Small intestine (tissue), 7 donors: ENCODE measurements around the gene TRAK1. TPM values are rescaled to one million over a fixed set of nuclear protein-coding genes. Genes with fewer than 3 reads are reported as not detected.

Source experiments
- DNase-seq, 2 donors: peaks; one replicate each; pipeline versions ENCODE4 v3.0.0 to v3.0.0-alpha.2; 2013
- FAIRE-seq: peaks from 2 replicates; lab custom pipeline; 2012; peaks lifted over from hg19 to GRCh38; lab: Jason Lieb, UNC
- H3K27ac ChIP-seq, 3 donors: one replicate each; pipeline ENCODE4 v1.5.1; 2013; ENCODE audit warnings: low read length in 2 of 3, mild to moderate bottlenecking in 2 of 3, control low read depth in 1 of 3, inconsistent platforms in 1 of 3, low read depth in 1 of 3, moderate library complexity in 1 of 3
- H3K27me3 ChIP-seq, 3 donors: one replicate each; pipeline ENCODE4 v1.6.1; 2013; ENCODE audit warnings: low read length in 3 of 3, inconsistent platforms in 1 of 3; ENCODE audit not compliant: control insufficient read depth in 3 of 3, insufficient read depth in 3 of 3
- H3K36me3 ChIP-seq, 3 donors: one replicate each; pipeline ENCODE4 v1.6.1; 2013; ENCODE audit warnings: low read length in 3 of 3, inconsistent platforms in 1 of 3, low read depth in 1 of 3, mild to moderate bottlenecking in 1 of 3, moderate library complexity in 1 of 3; ENCODE audit not compliant: control insufficient read depth in 3 of 3, insufficient read depth in 2 of 3
- H3K4me1 ChIP-seq, 3 donors: one replicate each; pipeline ENCODE4 v1.6.1; 2013; ENCODE audit warnings: low read length in 2 of 3, inconsistent platforms in 1 of 3, low read depth in 1 of 3, mild to moderate bottlenecking in 1 of 3, moderate library complexity in 1 of 3; ENCODE audit not compliant: control insufficient read depth in 3 of 3, insufficient read depth in 2 of 3
- H3K4me3 ChIP-seq, 3 donors: one replicate each; pipeline ENCODE4 v1.5.1; 2013; ENCODE audit warnings: low read length in 3 of 3, control low read depth in 1 of 3, inconsistent platforms in 1 of 3, low read depth in 1 of 3, mild to moderate bottlenecking in 1 of 3, moderate library complexity in 1 of 3
- H3K9me3 ChIP-seq, 2 donors: one replicate each; pipeline ENCODE4 v1.6.1; 2013; ENCODE audit warnings: low read depth in 1 of 2, low read length in 1 of 2; ENCODE audit not compliant: control insufficient read depth in 2 of 2, insufficient read depth in 1 of 2
- WGBS, 3 donors: extraction: QIAGEN DNeasy Blood & Tissue Kit; methylation state at CpG; one replicate each; pipeline ENCODE4 v1.1.7; 2013; 5-methylcytosine and 5-hydroxymethylcytosine counted together
- polyA plus RNA-seq, 4 donors: library from polyadenylated mRNA; stranded (reverse) in 3 of 4; unstranded in 1 of 4; fragments of 200-250 nt in 3 of 4; fragments of 120-200 nt in 1 of 4; gene quantifications; one replicate each; pipeline versions ENCODE4 v1.2.1 to v1.2.3, GENCODE V29; 2013
- donor health status: healthy with polysubstance abuse.
- donor health status: control.
- donor health status: control.
- donor health status: Bipolar disorder and iron deficiency.
- donor health status: healthy.

The TRAK1 gene
- polyA plus RNA-seq, 4 donors: 20.9 to 74.7 (median 39.8) TPM

GRCh38 chr3:42190701-42191442 lies 99.7 kb downstream of the TRAK1 start:
- FAIRE-seq: no peak

GRCh38 chr3:42191443-42191747 lies 100.2 kb downstream of the TRAK1 start:
- no peak overlapping the region for H3K4me3 ChIP-seq
- FAIRE-seq (no peak), DNase-seq (no peak)
- peaks cover 8 to 66% (median 21%) of the 10 kb centered on the region in 3 donors for H3K36me3 ChIP-seq
- no peak overlapping the region for H3K27ac ChIP-seq
- H3K4me1 ChIP-seq: peaks cover 0 to 18% (median 5%) of the 10 kb centered on the region in 3 donors
- WGBS, 3 donors: 75 to 80% (median 75%) methylated on average over 4 of the region's 4 CpGs
- no peaks in the 10 kb centered on the region for H3K9me3 ChIP-seq
- no peaks in the 10 kb centered on the region for H3K27me3 ChIP-seq

More at GRCh38 chr3:42190701-42191442, 99.7 kb downstream of the TRAK1 start:
- Histone ChIP-seq H3K27me3 (no peaks in the 10 kb centered on the region), H3K4me1 (peaks cover 0 to 18% (median 5%) of the 10 kb centered on the region in 3 donors), H3K36me3 (peaks cover 4 to 68% (median 21%) of the 10 kb centered on the region in 3 donors), H3K9me3 (no peaks in the 10 kb centered on the region), H3K4me3 (no peak overlapping the region), H3K27ac (peak overlapping the region in 1 of 3 donors; percentile 16)
- WGBS, 3 donors: 43 to 51% (median 43%) methylated on average over 11 of the region's 11 CpGs
- peak; percentile 75 to 89 for DNase-seq

- H3K9me3 ChIP-seq: no peaks in the 10 kb centered on the region
- H3K4me1 ChIP-seq: peaks cover 0 to 18% (median 5%) of the 10 kb centered on the region in 3 donors
- FAIRE-seq: no peak
- 84 to 92% (median 88%) methylated on average over 8 of the region's 8 CpGs for WGBS, 3 donors
- peaks cover 8 to 64% (median 22%) of the 10 kb centered on the region in 3 donors for H3K36me3 ChIP-seq
- no peak for DNase-seq
- no peak overlapping the region for H3K4me3 ChIP-seq
- no peaks in the 10 kb centered on the region for H3K27me3 ChIP-seq
- no peak overlapping the region for H3K27ac ChIP-seq
Measured at GRCh38 chr3:42192334-42193200, 101.4 kb downstream of the TRAK1 start.

- Histone ChIP-seq H3K9me3 (no peaks in the 10 kb centered on the region), H3K36me3 (peaks cover 10 to 63% (median 39%) of the 10 kb centered on the region in 3 donors), H3K4me1 (peaks cover 0 to 3% (median 1%) of the 10 kb centered on the region in 3 donors), H3K27ac (no peak overlapping the region), H3K4me3 (no peak overlapping the region), H3K27me3 (no peaks in the 10 kb centered on the region)
- 93 to 96% (median 93%) methylated on average over 7 of the region's 7 CpGs for WGBS, 3 donors
- no peak for FAIRE-seq
- DNase-seq: no peak
Measured at GRCh38 chr3:42194943-42195510, 103.9 kb downstream of the TRAK1 start.

- H3K9me3 ChIP-seq: no peaks in the 10 kb centered on the region
- H3K27ac ChIP-seq: no peak overlapping the region
- WGBS, 3 donors: 72 to 89% (median 73%) methylated on average over 5 of the region's 5 CpGs
- no peak overlapping the region for H3K4me3 ChIP-seq
- no peak for FAIRE-seq
- no peak for DNase-seq
- H3K4me1 ChIP-seq: peaks cover 0 to 3% (median 0%) of the 10 kb centered on the region in 3 donors
- H3K27me3 ChIP-seq: no peaks in the 10 kb centered on the region
- H3K36me3 ChIP-seq: peaks cover 10 to 60% (median 43%) of the 10 kb centered on the region in 3 donors
Measured at GRCh38 chr3:42195879-42196330, 104.7 kb downstream of the TRAK1 start.

- no peak for FAIRE-seq
- H3K4me1 ChIP-seq: no peaks in the 10 kb centered on the region
- no peak overlapping the region for H3K27ac ChIP-seq
- H3K36me3 ChIP-seq: peaks cover 16 to 61% (median 45%) of the 10 kb centered on the region in 3 donors
- no peaks in the 10 kb centered on the region for H3K27me3 ChIP-seq
- 90 to 93% (median 90%) methylated on average over 3 of the region's 3 CpGs for WGBS, 3 donors
- no peaks in the 10 kb centered on the region for H3K9me3 ChIP-seq
- H3K4me3 ChIP-seq: no peak overlapping the region
- no peak for DNase-seq
Measured at GRCh38 chr3:42198709-42199108, 107.6 kb downstream of the TRAK1 start.

GRCh38 chr3:42202217-42202865 lies 111.2 kb downstream of the TRAK1 start:
- Histone ChIP-seq H3K27me3 (no peaks in the 10 kb centered on the region), H3K4me3 (no peak overlapping the region), H3K4me1 (no peaks in the 10 kb centered on the region), H3K27ac (no peak overlapping the region), H3K36me3 (peaks cover 9 to 56% (median 42%) of the 10 kb centered on the region in 3 donors), H3K9me3 (no peaks in the 10 kb centered on the region)
- FAIRE-seq (no peak), DNase-seq (no peak)
- WGBS, 3 donors: 93 to 94% (median 94%) methylated on average over 35 of the region's 35 CpGs
